ENCODE data around the gene ASF1B.

The ASF1B gene

DNA sequence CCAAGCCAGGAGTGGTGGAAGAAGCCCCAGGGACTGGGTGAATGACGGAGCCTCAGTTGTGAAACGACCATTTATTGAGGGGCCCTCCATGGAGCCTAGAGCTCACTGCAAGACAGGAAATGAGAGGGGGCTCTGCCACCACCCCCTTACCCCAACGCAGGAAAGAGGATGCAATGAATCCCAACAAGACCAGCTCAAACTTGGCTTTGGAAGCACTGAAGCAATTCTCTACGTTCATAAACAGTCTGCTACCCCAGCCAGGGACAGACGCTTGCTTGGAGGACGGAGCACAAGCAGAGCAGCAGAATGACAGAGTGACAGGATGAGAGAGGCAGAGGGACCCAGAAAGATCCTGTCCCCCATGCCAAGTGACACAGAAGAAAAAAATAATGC lies 19.9 kb downstream of the ASF1B start:
- in situ Hi-C loops (cut with MboI; ENCODE audit: low pct_unique_long_range_greater_than_20kb, low sequenced_read_pairs, unreplicated experiment): no loop called here

DNA sequence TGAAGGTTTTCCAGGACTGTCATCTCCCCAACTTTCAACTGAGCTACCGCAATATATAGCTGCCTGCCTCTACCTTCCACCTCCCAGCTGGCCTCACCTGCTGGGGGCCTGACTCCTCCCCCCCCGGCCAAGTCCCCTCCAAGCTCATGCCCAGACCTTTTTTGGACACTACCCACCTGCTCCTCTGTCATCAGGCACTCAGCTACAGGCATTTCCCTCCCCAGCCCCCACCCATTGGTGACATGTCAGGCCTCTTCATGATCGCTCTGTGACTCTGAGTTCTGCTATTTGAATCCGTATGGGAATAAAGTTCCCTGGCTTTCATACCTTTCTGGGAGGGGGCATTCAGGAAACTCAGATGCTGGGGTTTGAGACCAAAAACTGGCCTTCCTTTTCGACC lies 20.6 kb downstream of the ASF1B start:
- TF ChIP-seq, protein P1, sequence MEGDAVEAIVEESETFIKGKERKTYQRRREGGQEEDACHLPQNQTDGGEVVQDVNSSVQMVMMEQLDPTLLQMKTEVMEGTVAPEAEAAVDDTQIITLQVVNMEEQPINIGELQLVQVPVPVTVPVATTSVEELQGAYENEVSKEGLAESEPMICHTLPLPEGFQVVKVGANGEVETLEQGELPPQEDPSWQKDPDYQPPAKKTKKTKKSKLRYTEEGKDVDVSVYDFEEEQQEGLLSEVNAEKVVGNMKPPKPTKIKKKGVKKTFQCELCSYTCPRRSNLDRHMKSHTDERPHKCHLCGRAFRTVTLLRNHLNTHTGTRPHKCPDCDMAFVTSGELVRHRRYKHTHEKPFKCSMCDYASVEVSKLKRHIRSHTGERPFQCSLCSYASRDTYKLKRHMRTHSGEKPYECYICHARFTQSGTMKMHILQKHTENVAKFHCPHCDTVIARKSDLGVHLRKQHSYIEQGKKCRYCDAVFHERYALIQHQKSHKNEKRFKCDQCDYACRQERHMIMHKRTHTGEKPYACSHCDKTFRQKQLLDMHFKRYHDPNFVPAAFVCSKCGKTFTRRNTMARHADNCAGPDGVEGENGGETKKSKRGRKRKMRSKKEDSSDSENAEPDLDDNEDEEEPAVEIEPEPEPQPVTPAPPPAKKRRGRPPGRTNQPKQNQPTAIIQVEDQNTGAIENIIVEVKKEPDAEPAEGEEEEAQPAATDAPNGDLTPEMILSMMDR (IDR thresholded peaks at IDR 0.05; ENCODE audit: extremely low read depth, insufficient read depth, missing control alignments): no peak
- in situ Hi-C loops (cut with MboI; ENCODE audit: low pct_unique_long_range_greater_than_20kb, low sequenced_read_pairs, unreplicated experiment): no loop called here
- DNase-seq (ENCODE audit: low spot score): no peak

More for the DNA sequence above, 19.9 kb downstream of the ASF1B start:
- TF ChIP-seq, protein P1 (IDR thresholded peaks at IDR 0.05; ENCODE audit: extremely low read depth, insufficient read depth, missing control alignments): no peak
- no peak for DNase-seq (ENCODE audit: low spot score)

GRCh38 chr19:14114854-14115253 lies 21.5 kb downstream of the ASF1B start:
- DNase-seq (ENCODE audit: low spot score): peak; percentile 60
- in situ Hi-C loops (cut with MboI; ENCODE audit: low pct_unique_long_range_greater_than_20kb, low sequenced_read_pairs, unreplicated experiment): no loop called here
- TF ChIP-seq, protein P1 (IDR thresholded peaks at IDR 0.05; ENCODE audit: extremely low read depth, insufficient read depth, missing control alignments): peak; percentile 47

- in situ Hi-C loops (cut with MboI; ENCODE audit: low pct_unique_long_range_greater_than_20kb, low sequenced_read_pairs, unreplicated experiment): no loop called here
- DNase-seq (ENCODE audit: low spot score): no peak
- TF ChIP-seq, protein P1 (IDR thresholded peaks at IDR 0.05; ENCODE audit: extremely low read depth, insufficient read depth, missing control alignments): no peak
These were observed 21.9 kb downstream of the ASF1B start for GRCh38 chr19:14114439-14114838.

GRCh38 chr19:14113762-14114414 lies 22.5 kb downstream of the ASF1B start:
- in situ Hi-C loops (cut with MboI; ENCODE audit: low pct_unique_long_range_greater_than_20kb, low sequenced_read_pairs, unreplicated experiment): no loop called here
- TF ChIP-seq, protein P1 (IDR thresholded peaks at IDR 0.05; ENCODE audit: extremely low read depth, insufficient read depth, missing control alignments): peak; percentile 50
- no peak for DNase-seq (ENCODE audit: low spot score)

GRCh38 chr19:14112809-14113385 lies 23.5 kb downstream of the ASF1B start:
- TF ChIP-seq, protein P1 (IDR thresholded peaks at IDR 0.05; ENCODE audit: extremely low read depth, insufficient read depth, missing control alignments): no peak
- in situ Hi-C loops (cut with MboI; ENCODE audit: low pct_unique_long_range_greater_than_20kb, low sequenced_read_pairs, unreplicated experiment): no loop called here
- no peak for DNase-seq (ENCODE audit: low spot score)
